K562 (cell line): Measurements from ENCODE around the gene NOTO. TPM values are rescaled to one million over a fixed set of nuclear protein-coding genes. Genes with fewer than 3 reads are reported as not detected.

ENCODE experiments used
- CHD7 ChIP-seq: fragments of 200-600 bp; sonication (generic); IDR thresholded peaks from one replicate; pipeline ENCODE4 v1.6.1; 2012; ENCODE audit warnings: mild to moderate bottlenecking, low read depth, low read length, inconsistent platforms
- ETV6 ChIP-seq, 3 experiments: fragments of 150-350 bp in 1 of 3; sonication (generic) in 1 of 3; formaldehyde crosslinking in 1 of 3; IDR thresholded peaks; 2 replicates each; pipeline versions ENCODE4 v1.6.1 to v1.8.0; 2014 to 2022; ENCODE audit warnings: borderline replicate concordance in 2 of 3, low read depth in 2 of 3, antibody characterized with exemption in 1 of 3, low read length in 1 of 3, mild to moderate bottlenecking in 1 of 3, missing genetic modification reagents in 1 of 3
- GATAD2A ChIP-seq: fragments of 450-650 bp; IDR thresholded peaks from 2 replicates; pipeline ENCODE4 v1.6.1; 2017
- HMGXB4 ChIP-seq: sonication (generic); formaldehyde crosslinking; IDR thresholded peaks from 2 replicates; pipeline ENCODE4 v1.8.1; 2023; ENCODE audit warnings: mild to moderate bottlenecking, missing genetic modification reagents
- NCOA1 ChIP-seq: fragments of 450-650 bp; IDR thresholded peaks from 2 replicates; pipeline ENCODE4 v1.6.1; 2016; ENCODE audit warnings: low read depth
- NFIC ChIP-seq: fragments of 450-650 bp; IDR thresholded peaks from 2 replicates; pipeline ENCODE4 v1.6.1; 2017; ENCODE audit warnings: mild to moderate bottlenecking, inconsistent platforms
- SIX5 ChIP-seq, 2 experiments: IDR thresholded peaks; 2 replicates each; pipeline ENCODE4 v1.6.1; 2011; ENCODE audit warnings: low read length in 2 of 2, borderline replicate concordance in 1 of 2, low read depth in 1 of 2, mild to moderate bottlenecking in 1 of 2, moderate library complexity in 1 of 2; ENCODE audit not compliant: insufficient read depth in 1 of 2
- ZNF282 ChIP-seq: sonication (generic); formaldehyde crosslinking; IDR thresholded peaks from 2 replicates; pipeline ENCODE4 v1.8.1; 2023; ENCODE audit warnings: missing genetic modification reagents
- ZNF436 ChIP-seq: fragments of 250-450, 450-650 bp; sonication (Bioruptor Pico); formaldehyde crosslinking; IDR thresholded peaks from 2 replicates; pipeline ENCODE4 v1.7.0; 2020; ENCODE audit warnings: mild to moderate bottlenecking
- ZNF740 ChIP-seq, 3 experiments: fragments of 200-800 bp in 1 of 3; sonication (Bioruptor generic) in 1 of 3; sonication (generic) in 1 of 3; formaldehyde crosslinking in 1 of 3; IDR thresholded peaks; 2 replicates each; pipeline versions ENCODE4 v1.6.1 to v1.8.0; 2016 to 2022; ENCODE audit warnings: mild to moderate bottlenecking in 2 of 3, missing compliant biosample characterization in 2 of 3, missing genetic modification characterization in 2 of 3, missing genetic modification reagents in 1 of 3
- ZNF778 ChIP-seq: fragments of 450-650 bp; formaldehyde crosslinking; IDR thresholded peaks from 2 replicates; pipeline ENCODE4 v1.4.0; 2020; ENCODE audit warnings: mild to moderate bottlenecking, moderate library complexity
- polyA plus RNA-seq, 8 experiments: library from polyadenylated mRNA; depleted of rRNA in 4 of 8; stranded (reverse) in 5 of 8; unstranded in 3 of 8; fragments of >200 nt; fragmentation: Nextera tagmentation in 2 of 8; fragmentation: Illumina TruSeq in 1 of 8; extraction: Ambion mirVana in 2 of 8; extraction: Trizol in 1 of 8; gene quantifications; 2 replicates each; pipeline versions ENCODE4 v1.2.1 to v1.2.3, GENCODE V29; 2011 to 2014; ENCODE audit warnings: inconsistent platforms in 1 of 8, missing spikeins in 1 of 8
- total RNA-seq, 7 experiments: library from RNA; depleted of rRNA in 6 of 7; stranded (reverse); fragments of >200 nt in 6 of 7; fragmentation: Illumina TruSeq in 2 of 7; extraction: Trizol in 2 of 7; gene quantifications; 2 replicates each; pipeline versions ENCODE4 v1.2.1 to v1.2.3, GENCODE V29; 2011 to 2021; ENCODE audit warnings: low replicate concordance in 1 of 7

NOTO gene
- total and polyA plus RNA-seq, 9 of the 15 experiments (the other 6 are each of a cell fraction or from before 2014, with no cell fraction given): not detected

GRCh38 chr2:73233932-73234832 is 31.8 kb downstream of the NOTO start, which contains the start of gene CCT7 (continued):
- TF ChIP-seq HMGXB4 (CRISPR knock-in tag) (no peak), NFIC (peak; percentile 51; the same call in 1 of the 2 replicates), ZNF282 (no peak), ZNF740 (CRISPR knock-in tag; IDR thresholded peaks at IDR 0.05) (no peak), ZNF740 (tag; IDR thresholded peaks at IDR 0.05) (no peak), GATAD2A (peak; percentile 68; the same call in 1 of the 2 replicates), CHD7 (no peak), ETV6 (IDR thresholded peaks at IDR 0.05; ENCODE audit: borderline replicate concordance in 1 of 2, low read depth in 2 of 2, low read length in 1 of 2) (no peak; a peak in 1 of 4 replicates), ETV6 (CRISPR knock-in tag; IDR thresholded peaks at IDR 0.05; ENCODE audit: borderline replicate concordance) (no peak), ZNF778 (CRISPR knock-in tag) (no peak), NCOA1 (peak; percentile 85), SIX5 (IDR thresholded peaks at IDR 0.05; ENCODE audit: borderline replicate concordance in 1 of 2, insufficient read depth in 1 of 2, low read depth in 1 of 2, low read length in 2 of 2) (peak in 1 of 2 experiments; percentile 32; a peak in 2 of 4 replicates), ZNF436 (CRISPR knock-in tag) (no peak)
